ENCODE results near the gene OR4K15.

DNA sequence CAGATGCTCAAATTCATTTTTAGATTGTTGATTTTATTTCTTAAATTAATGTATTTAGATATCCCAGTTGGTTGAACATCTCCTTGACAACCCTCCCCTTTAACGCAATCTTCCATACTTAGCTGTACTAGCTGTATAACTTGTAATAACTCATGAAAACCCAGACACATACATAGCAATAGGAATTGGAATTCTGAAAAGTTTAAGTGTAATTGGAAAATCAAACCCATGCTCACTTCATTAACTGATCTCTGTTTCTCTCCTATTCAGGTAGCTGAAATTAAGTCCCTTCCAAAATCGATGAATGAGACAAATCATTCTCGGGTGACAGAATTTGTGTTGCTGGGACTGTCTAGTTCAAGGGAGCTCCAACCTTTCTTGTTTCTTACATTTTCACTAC is at the start of gene OR4K15:
- TF ChIP-seq YY1 (IDR thresholded peaks at IDR 0.05; ENCODE audit: insufficient read depth, insufficient read length) (no peak), SUZ12 (IDR thresholded peaks at IDR 0.05; ENCODE audit: extremely low read depth, insufficient read depth, insufficient read length) (no peak), ZNF274 (IDR thresholded peaks at IDR 0.05; ENCODE audit: low read depth, low read length) (no peak)

Measured in NT2/D1 (cell line).